HEK293 (cell line): Measurements from ENCODE around the gene SCO1.
A peak's percentile ranks its signal among the peaks of the same experiment; 100 is the strongest.
"Not testable (repeated sequence)": the region's sequence is repeated elsewhere in the genome, so short reads cannot be mapped to it uniquely, and the experiment has no call there.

ENCODE experiments used
- CTCF ChIA-PET: fragments of 350-600 bp; formaldehyde crosslinking; extraction: SDS; loops from one replicate; lab custom pipeline; 2021; ENCODE audit warnings: antibody characterized with exemption; lab: Yijun Ruan, JAX
- POLR2A ChIA-PET: fragments of 300-600 bp; formaldehyde crosslinking; extraction: SDS; loops from one replicate; lab custom pipeline; 2020; ENCODE audit warnings: antibody characterized with exemption, inconsistent platforms; lab: Yijun Ruan, JAX
- H3K27ac ChIP-seq: fragments of 200-500 bp; sonication (Bioruptor generic); 2 replicates; pipeline ENCODE4 v1.5.1; 2014; ENCODE audit warnings: low read depth, low read length, control low read depth, inconsistent platforms; ENCODE audit errors: extremely low read depth
- H3K36me3 ChIP-seq, 2 experiments: fragments of 200-500 bp in 1 of 2; sonication (Bioruptor generic) in 1 of 2; 1 replicate in 1 of 2; 2 replicates in 1 of 2; pipeline ENCODE4 v1.5.1; 2014 to 2017; ENCODE audit warnings: inconsistent platforms in 2 of 2, low read length in 2 of 2; ENCODE audit not compliant: control insufficient read depth in 2 of 2, insufficient read depth in 1 of 2
- H3K4me1 ChIP-seq: fragments of 200-500 bp; sonication (Bioruptor generic); 2 replicates; pipeline ENCODE4 v1.5.1; 2014; ENCODE audit warnings: mild to moderate bottlenecking, low read length, inconsistent platforms; ENCODE audit not compliant: control insufficient read depth, insufficient read depth
- H3K4me3 ChIP-seq: 2 replicates; pipeline ENCODE4 v1.5.1; 2011; ENCODE audit warnings: low read depth, mild to moderate bottlenecking, control low read depth, low read length, moderate library complexity
- H3K9me3 ChIP-seq: fragments of 200-500 bp; sonication (Bioruptor generic); 2 replicates; pipeline ENCODE4 v1.5.1; 2014; ENCODE audit warnings: low read depth, low read length, inconsistent platforms; ENCODE audit not compliant: control insufficient read depth, insufficient read depth
- GLIS2 ChIP-seq: fragments of 450-650 bp; formaldehyde crosslinking; IDR thresholded peaks from 2 replicates; pipeline ENCODE4 v1.5.1; 2016; ENCODE audit warnings: missing biosample characterization, missing genetic modification characterization
- KLF1 ChIP-seq: fragments of 450-650 bp; formaldehyde crosslinking; IDR thresholded peaks from 2 replicates; pipeline ENCODE4 v1.5.1; 2016; ENCODE audit warnings: missing biosample characterization, missing genetic modification characterization
- KLF9 ChIP-seq: fragments of 450-650 bp; formaldehyde crosslinking; IDR thresholded peaks from 2 replicates; pipeline ENCODE4 v1.5.1; 2016; ENCODE audit warnings: missing biosample characterization, missing genetic modification characterization, low read depth
- OVOL3 ChIP-seq: fragments of 450-650 bp; formaldehyde crosslinking; IDR thresholded peaks from 2 replicates; pipeline ENCODE4 v1.5.1; 2016; ENCODE audit warnings: missing biosample characterization, missing genetic modification characterization
- SALL2 ChIP-seq: fragments of 450-650 bp; formaldehyde crosslinking; IDR thresholded peaks from 2 replicates; pipeline ENCODE4 v1.5.0; 2017; ENCODE audit warnings: missing biosample characterization, mild to moderate bottlenecking, missing genetic modification characterization, borderline replicate concordance
- SP2 ChIP-seq: fragments of 450-650 bp; formaldehyde crosslinking; IDR thresholded peaks from 2 replicates; pipeline ENCODE4 v1.5.1; 2016; ENCODE audit warnings: missing biosample characterization, missing genetic modification characterization
- YY1 ChIP-seq: fragments of 450-650 bp; formaldehyde crosslinking; IDR thresholded peaks from 2 replicates; pipeline ENCODE4 v1.5.1; 2018; ENCODE audit warnings: missing biosample characterization, missing genetic modification characterization
- ZBTB48 ChIP-seq: fragments of 450-650 bp; formaldehyde crosslinking; IDR thresholded peaks from 2 replicates; pipeline ENCODE4 v1.5.1; 2016; ENCODE audit warnings: missing biosample characterization, missing genetic modification characterization
- ZBTB8A ChIP-seq: fragments of 450-650 bp; formaldehyde crosslinking; IDR thresholded peaks from 2 replicates; pipeline ENCODE4 v1.5.1; 2016; ENCODE audit warnings: missing biosample characterization, missing genetic modification characterization
- ZFHX2 ChIP-seq: fragments of 450-650 bp; formaldehyde crosslinking; conservative IDR thresholded peaks from 2 replicates; pipeline ENCODE4 v1.5.1; 2016; ENCODE audit warnings: missing biosample characterization, missing genetic modification characterization
- ZIC2 ChIP-seq: fragments of 450-650 bp; formaldehyde crosslinking; IDR thresholded peaks from 2 replicates; pipeline ENCODE4 v1.5.1; 2016; ENCODE audit warnings: missing biosample characterization, missing genetic modification characterization
- ZNF175 ChIP-seq: fragments of 450-650 bp; formaldehyde crosslinking; IDR thresholded peaks from 2 replicates; pipeline ENCODE4 v1.5.1; 2016; ENCODE audit warnings: missing biosample characterization, missing genetic modification characterization
- ZNF239 ChIP-seq: fragments of 450-650 bp; formaldehyde crosslinking; IDR thresholded peaks from 2 replicates; pipeline ENCODE4 v1.5.1; 2016; ENCODE audit warnings: missing biosample characterization, missing genetic modification characterization
- ZNF341 ChIP-seq: fragments of 450-650 bp; formaldehyde crosslinking; IDR thresholded peaks from 2 replicates; pipeline ENCODE4; 2016; ENCODE audit warnings: low read depth, missing biosample characterization, missing genetic modification characterization
- ZNF600 ChIP-seq: fragments of 450-650 bp; formaldehyde crosslinking; IDR thresholded peaks from 2 replicates; pipeline ENCODE4 v1.5.1; 2016; ENCODE audit warnings: missing biosample characterization, missing genetic modification characterization
- TF ChIP-seq, protein P1 (sequence below): fragments of 450-650 bp; formaldehyde crosslinking; optimal IDR thresholded peaks from 2 replicates; pipeline ENCODE3; 2016; ENCODE audit warnings: missing biosample characterization, mild to moderate bottlenecking, missing genetic modification characterization
- TF ChIP-seq, protein P2 (sequence below): fragments of 450-650 bp; formaldehyde crosslinking; IDR thresholded peaks from 2 replicates; pipeline ENCODE4 v1.5.1; 2016; ENCODE audit warnings: missing biosample characterization, missing genetic modification characterization
- TF ChIP-seq, protein P3 (sequence below): fragments of 450-650 bp; formaldehyde crosslinking; IDR thresholded peaks from 2 replicates; pipeline ENCODE4 v1.5.1; 2016; ENCODE audit warnings: missing biosample characterization, missing genetic modification characterization

The SCO1 gene

GRCh38 chr17:10730247-10730646, 32.9 kb upstream of the SCO1 start:
- H3K4me1 ChIP-seq, H3K36me3 ChIP-seq, POLR2A ChIA-PET, H3K27ac ChIP-seq, H3K4me3 ChIP-seq, CTCF ChIA-PET, H3K9me3 ChIP-seq: not testable (repeated sequence)

- Histone ChIP-seq H3K36me3 (no peaks in the 10 kb centered on the region), H3K9me3 (no peaks in the 10 kb centered on the region), H3K4me3 (peak within 1 kb of the TSS; percentile 16), H3K27ac (no peak within 1 kb of the TSS), H3K4me1 (no peaks in the 10 kb centered on the region; the same call in 1 of the 2 replicates)
- CTCF ChIA-PET = no interaction called here
- POLR2A ChIA-PET = no interaction called here
- TF ChIP-seq SALL2 (tag by site-specific recombination) = no peak
- TF ChIP-seq KLF9 (tag by site-specific recombination) = 0 out of 2 replicates have a peak, but pooled peaks have one; percentile 41
- 0 out of 2 replicates have a peak, but pooled peaks have one; percentile 17 for TF ChIP-seq ZIC2 (tag by site-specific recombination)
- 0 out of 2 replicates have a peak, but pooled peaks have one; percentile 35 for TF ChIP-seq ZBTB8A
- peak; percentile 75; the same call in 1 of the 2 replicates for TF ChIP-seq YY1
- TF ChIP-seq, protein P1, sequence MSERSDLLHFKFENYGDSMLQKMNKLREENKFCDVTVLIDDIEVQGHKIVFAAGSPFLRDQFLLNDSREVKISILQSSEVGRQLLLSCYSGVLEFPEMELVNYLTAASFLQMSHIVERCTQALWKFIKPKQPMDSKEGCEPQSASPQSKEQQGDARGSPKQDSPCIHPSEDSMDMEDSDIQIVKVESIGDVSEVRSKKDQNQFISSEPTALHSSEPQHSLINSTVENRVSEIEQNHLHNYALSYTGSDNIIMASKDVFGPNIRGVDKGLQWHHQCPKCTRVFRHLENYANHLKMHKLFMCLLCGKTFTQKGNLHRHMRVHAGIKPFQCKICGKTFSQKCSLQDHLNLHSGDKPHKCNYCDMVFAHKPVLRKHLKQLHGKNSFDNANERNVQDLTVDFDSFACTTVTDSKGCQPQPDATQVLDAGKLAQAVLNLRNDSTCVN (tag by site-specific recombination) = peak; percentile 58
- TF ChIP-seq OVOL3 (tag by site-specific recombination) = no peak
- peak; percentile 56; the same call in 1 of the 2 replicates for TF ChIP-seq ZNF341
- TF ChIP-seq ZNF175 (tag by site-specific recombination) = no peak
- no peak for TF ChIP-seq ZNF239 (tag by site-specific recombination)
- TF ChIP-seq KLF1 = peak; percentile 62
- TF ChIP-seq ZFHX2 (tag by site-specific recombination) = peak; percentile 86
- no peak for TF ChIP-seq ZNF600 (tag by site-specific recombination)
- TF ChIP-seq, protein P2, sequence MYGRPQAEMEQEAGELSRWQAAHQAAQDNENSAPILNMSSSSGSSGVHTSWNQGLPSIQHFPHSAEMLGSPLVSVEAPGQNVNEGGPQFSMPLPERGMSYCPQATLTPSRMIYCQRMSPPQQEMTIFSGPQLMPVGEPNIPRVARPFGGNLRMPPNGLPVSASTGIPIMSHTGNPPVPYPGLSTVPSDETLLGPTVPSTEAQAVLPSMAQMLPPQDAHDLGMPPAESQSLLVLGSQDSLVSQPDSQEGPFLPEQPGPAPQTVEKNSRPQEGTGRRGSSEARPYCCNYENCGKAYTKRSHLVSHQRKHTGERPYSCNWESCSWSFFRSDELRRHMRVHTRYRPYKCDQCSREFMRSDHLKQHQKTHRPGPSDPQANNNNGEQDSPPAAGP (tag by site-specific recombination) = 0 out of 2 replicates have a peak, but pooled peaks have one; percentile 50
- peak; percentile 71 for TF ChIP-seq GLIS2 (tag by site-specific recombination)
- TF ChIP-seq, protein P3, sequence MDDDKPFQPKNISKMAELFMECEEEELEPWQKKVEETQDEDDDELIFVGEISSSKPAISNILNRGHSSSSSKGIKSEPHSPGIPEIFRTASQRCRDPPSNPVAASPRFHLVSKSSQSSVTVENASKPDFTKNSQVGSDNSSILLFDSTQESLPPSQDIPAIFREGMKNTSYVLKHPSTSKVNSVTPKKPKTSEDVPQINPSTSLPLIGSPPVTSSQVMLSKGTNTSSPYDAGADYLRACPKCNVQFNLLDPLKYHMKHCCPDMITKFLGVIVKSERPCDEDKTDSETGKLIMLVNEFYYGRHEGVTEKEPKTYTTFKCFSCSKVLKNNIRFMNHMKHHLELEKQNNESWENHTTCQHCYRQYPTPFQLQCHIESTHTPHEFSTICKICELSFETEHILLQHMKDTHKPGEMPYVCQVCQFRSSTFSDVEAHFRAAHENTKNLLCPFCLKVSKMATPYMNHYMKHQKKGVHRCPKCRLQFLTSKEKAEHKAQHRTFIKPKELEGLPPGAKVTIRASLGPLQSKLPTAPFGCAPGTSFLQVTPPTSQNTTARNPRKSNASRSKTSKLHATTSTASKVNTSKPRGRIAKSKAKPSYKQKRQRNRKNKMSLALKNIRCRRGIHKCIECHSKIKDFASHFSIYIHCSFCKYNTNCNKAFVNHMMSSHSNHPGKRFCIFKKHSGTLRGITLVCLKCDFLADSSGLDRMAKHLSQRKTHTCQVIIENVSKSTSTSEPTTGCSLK (tag by site-specific recombination) = no peak
- TF ChIP-seq ZBTB48 (tag by site-specific recombination) = 0 out of 2 replicates have a peak, but pooled peaks have one; percentile 43
- peak; percentile 55 for TF ChIP-seq SP2 (tag by site-specific recombination)
Measured at GRCh38 chr17:10729334-10730193, 32.2 kb upstream of the SCO1 start, which contains the start of gene TMEM220. TMEM220 (minus strand) TSS chr17:10730023; CDS start chr17:10729851, 172 bp downstream.
